ENCODE results near the gene SUMO4.

SUMO4 gene

DNA sequence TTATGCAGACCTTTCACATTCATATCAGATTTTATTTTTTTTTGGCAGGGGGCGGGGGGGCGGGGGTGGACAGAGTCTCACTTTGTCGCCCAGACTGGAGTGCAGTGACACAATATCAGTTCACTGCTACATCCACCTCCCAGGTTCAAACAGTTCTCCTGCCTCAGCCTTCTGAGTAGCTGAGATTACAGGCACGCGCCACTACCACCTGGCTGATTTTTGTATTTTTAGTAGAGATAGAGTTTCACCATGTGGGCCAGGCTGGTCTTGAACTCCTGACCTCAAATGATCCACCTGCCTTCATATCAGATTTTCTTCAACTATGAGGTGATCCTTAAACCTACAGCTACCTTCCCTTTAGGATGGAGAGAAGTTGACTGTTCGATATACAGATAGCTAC is 8.0 kb upstream of the SUMO4 start:
- DNase-seq, result no peak

DNA sequence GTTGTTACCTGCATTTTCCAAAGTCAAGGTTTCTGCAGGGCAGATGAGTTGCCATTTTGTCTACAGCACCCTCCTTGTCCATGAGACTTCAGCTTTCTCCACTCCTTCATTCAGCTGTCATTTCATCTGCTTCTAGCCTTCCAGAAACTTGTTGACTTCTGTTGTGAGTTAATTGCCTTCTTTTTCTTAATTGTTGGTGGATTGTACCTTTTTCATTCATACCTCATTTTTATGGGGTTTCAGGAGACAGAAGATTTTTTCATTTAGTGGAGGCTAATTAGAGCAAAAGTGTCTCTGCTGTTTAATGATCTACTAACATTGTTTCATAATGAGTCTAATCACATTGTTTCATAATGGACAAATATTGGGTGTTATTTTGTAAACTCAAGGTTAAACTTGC is 7.5 kb upstream of the SUMO4 start:
- DNase-seq, result no peak

DNA sequence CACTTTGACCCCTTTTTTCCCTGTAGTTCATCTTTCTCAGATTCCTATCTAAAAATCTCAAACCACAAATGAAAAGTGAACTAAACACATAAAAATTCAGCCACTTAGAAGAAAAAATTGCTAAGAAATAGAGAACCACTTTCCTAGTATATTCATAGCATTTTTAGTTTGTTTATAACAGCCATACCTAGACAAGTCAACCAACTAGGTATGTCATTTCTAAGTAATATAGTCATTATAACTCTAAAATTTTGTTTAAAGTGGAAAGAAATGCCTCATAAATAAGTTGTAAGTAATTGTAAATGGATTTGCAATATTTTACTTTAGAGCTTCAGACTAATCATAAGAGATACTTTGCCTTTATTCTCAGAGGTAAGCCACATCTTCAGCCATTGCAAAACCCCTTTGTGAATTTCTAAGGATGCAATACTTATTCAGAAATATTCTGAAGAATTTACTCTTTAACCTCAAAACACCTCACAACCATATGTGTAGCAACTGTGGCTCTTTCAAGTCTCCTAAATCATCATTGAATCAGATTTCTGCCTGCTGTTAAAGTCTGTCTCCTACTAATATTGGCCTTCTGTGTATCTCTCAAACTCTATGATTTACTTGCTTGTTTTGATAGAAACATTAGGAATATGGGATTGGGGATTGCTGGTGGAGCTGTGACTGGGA is 6.9 kb upstream of the SUMO4 start:
- DNase-seq, result no peak

DNA sequence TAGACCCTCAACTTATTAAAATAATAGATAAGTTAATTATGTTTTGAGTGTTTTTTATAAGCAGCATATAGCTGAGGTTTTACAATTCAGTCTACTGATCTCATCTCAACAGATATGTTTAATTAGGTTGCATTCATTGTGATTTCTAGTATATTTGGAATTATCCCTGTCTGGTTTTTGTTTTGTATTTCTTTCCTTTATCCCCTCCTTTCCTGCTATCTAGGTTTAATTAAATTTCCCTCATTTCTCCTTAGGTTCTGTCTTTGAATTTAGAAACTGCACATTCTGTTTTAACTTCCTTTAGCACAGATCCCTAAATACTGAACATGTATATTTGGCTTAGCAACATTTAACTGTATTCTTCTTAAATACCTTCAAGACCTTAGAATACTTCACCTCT is 4.9 kb upstream of the SUMO4 start:
- DNase-seq, result no peak

DNA sequence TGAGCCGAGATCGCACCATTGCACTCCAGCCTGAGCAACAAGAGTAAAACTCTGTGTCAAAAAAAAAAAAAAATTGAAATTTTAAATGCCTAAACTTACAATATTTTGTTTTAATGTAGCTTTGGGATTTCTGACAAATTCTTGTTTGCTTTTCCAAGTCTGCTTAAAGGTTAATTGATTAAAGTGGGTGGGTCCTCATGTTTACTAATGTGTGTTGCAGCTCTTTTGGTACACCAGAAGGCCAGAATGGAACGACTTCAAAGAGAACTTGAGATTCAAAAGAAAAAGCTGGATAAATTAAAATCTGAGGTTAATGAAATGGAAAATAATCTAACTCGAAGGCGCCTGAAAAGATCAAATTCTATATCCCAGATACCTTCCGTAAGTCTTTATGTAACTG is 2.7 kb upstream of the SUMO4 start:
- DNase-seq, result no peak

DNA sequence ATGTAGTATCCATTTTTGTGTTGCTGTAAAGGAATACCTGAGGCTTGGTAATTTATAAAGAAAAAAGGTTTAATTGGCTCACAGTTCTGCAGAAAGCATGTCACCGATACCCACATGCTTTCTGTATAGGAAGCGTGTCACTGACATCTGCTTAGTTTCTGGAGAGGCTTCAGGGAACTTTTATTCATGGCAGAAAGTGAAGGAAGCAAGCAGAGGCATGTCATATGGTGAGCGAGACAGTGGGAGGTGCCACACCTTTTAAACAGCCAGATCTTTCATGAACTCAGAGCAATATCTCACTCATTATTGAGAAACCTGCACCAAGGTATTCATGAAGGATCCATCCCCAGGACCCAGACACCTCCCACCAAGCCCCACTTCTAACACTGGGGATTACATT is 3.5 kb downstream of the SUMO4 start:
- DNase-seq, result no peak

DNA sequence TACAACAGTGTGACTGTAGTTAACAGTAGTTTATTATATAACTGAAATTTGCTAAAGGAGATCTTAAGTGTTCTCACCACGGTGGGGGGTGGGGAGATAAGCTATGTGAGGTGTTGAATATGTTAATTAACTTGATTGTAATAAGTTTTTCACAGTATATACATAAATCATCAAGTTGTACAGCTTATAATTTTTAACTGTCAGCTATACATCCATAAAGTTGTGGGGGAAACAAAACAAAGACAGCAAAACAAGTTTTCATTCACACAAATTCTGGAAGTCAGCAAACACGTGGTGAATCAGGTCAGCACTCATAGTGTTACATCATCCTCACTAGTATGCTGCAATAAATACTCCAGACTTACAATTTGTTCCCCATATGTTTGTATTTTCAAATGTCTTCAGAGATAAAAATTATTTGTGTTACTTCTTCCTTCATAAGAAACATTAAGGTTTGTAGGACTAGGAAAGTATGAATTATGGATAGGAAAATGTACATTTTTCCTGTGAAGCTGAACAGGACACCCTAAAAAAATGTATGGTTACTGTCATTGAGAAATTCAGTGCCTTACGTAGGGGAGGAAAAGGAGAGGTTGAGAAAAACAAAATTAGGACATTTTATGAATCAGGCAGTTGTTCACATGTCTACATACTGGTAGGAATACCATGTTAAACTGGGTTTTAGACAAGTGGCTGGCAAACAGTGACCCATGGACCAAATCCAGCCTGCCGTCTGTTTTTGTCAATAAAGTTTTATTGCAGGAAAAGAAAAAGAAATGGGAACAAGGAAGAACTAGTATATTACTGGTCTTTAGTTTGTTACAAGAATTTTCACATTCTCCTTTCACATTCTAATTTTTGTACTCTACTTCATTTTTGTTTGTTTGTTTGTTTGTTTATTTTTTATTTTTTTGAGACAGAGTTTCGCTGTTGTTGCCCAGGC is 6.0 kb downstream of the SUMO4 start:
- DNase-seq, result no peak

DNA sequence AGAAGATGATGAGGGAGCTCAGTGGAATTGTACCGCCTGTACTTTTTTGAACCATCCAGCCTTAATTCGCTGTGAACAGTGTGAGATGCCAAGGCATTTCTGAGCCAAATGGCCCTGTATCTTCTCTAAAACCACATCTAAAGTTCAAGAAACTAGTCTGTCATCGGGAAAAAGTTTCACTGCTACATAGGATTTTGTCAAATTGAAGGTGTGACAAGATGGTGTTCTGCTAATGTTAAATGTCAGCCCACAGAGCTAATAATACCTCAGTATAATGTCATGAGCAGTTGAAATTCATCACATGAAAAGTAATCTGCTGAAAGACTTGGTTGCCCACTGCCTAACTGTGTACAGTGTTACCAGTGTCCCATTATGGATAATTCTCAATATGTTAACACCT is 9.6 kb downstream of the SUMO4 start:
- DNase-seq, result no peak

DNA sequence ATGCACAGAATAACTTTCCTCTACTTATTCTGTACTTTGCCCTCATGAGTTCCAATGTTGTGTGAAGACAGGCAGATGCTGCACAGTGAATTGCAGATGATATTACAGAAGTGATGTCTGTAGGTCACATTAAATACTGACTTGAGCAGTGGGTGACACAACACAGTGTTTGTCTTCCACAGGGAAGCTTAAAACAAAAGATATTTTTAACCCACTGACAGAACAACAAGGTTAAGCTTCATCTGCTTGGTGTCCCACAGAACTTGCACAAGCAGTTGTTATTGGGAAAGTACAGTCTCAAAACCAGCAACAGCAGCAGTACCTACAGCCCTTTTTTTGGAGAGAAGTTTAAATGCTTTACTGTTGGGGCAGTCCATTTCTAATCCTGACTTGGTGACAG is 10.5 kb downstream of the SUMO4 start:
- DNase-seq, result no peak

DNA sequence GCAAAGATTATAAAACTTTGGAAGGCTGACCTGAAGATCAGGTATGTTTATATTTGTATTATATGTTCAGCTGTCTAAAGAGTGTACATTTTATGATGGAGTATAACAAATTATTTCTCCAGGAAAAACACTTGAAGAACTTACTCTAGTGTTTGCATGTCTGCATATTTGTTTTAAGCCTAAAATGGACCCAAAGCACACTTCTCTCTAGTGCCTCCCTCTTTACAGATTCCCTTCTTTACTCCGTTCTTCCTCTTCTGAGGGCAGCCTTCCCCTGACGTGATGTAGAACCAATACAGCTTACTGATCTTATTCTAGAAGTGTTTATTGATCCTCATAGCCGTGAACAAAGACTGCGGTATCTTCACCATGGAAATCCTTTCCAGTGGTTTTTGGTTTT is 13.9 kb downstream of the SUMO4 start:
- DNase-seq, result no peak

DNA sequence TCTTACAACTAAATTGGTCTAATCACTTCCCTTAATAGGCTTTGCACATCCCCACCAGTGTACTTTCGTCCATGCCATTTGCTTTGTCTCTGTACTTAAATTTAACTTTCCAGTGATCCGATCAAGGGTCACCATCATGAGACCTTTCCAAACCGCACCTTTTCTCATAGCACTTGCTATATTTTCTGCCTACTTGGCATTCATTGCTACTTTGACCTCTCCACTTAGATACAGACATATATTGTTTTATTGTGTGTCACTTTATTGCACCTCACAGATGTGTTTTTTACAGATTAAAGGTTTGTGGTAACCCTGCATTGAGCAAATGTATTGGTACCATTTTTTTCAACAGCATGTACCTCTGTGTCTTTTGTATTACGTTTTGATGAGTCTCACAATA is 14.8 kb downstream of the SUMO4 start:
- DNase-seq, result no peak

DNA sequence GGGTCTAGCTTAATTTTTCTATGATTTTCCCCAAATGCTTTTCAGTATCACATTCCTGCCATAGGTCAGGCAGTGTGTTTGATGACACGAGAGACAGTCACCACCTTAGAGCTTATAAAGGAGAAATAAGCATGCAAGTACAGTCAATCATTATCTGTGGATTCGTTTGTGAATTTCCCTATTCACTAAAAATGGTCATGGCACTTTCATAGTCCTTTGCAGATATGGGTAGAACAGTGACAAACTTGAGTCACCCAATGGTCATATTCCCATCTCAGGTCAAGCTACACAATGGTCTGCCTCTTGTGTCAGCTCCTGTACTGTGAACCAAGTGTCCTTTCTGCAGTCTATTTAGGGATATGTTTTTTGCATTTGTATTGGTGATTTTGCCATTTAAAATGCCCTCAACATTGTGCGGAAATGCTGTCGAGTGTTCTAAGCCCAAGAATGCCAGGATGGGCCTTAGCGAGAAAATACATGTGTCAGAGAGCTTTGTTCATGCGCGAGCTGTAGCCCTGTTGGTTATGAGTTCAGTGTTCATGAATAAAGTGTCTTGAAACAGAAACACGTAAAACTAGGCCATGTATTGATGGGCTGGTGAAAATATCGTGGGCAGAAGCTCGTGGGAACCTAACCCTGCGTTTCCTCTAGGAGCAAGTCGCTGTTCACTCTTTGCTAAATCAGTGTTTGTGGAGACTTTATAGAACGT is 19.8 kb downstream of the SUMO4 start:
- no peak for DNase-seq

DNA sequence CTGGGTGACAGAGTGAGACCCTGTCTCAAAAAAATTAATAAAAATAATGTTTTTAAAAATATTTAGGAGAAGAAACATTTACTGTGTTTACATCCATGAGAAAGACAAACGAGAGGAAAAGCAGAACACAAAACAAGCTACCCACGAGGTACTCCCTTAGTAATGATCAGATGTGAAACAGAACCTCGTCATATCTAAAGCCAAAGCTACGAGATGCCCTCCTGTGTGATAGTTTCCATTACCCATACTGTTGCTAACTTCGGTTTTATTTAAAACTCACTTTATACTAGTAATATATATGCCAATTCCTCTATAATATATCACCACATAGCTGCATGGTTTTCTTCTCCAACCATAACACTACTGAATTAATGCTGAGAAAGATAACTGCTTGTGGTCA is 21.1 kb downstream of the SUMO4 start:
- DNase-seq, result no peak

DNA sequence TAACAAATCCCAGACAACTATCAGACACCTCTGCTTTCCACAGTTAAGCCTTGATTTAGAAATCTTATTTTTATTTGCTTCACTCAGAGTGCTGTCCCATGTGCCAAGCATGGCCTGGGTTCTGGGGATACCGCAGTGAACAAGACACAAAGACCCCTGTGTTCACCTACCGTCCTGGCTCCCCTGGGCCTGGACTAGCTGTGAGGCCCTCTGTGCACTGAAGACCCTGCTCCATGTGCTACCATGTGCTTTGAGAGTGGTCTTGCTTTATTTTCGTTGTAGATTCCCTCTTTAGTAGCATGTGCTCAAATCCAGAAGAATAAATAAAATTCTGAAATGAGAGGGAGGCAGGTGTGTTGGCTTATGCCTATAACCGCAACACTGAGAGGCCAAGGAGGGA is 22.5 kb downstream of the SUMO4 start:
- DNase-seq, result no peak

DNA sequence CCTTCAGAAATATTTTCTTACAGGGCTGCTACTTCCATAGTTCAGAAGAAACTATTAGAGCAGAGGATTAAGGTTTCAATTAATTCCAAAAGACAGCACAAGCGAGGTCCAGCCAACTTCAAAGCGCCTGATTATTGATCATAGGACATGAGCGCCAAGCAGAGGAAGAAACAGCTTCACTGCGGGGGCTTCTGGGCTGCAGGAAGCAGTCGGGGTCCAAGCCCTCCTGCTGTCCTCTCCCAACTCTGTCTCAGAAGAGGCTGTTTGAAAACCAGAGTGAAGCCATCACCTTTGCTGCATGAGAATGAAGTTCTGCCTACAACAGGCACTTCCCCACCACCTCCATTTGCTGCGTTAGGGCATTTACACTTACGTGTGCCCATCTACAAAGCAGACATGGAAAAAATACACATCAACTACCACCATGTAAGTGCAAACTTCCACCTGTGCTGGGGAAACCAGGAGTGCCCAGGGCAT is 23.9 kb downstream of the SUMO4 start:
- no peak for DNase-seq

DNA sequence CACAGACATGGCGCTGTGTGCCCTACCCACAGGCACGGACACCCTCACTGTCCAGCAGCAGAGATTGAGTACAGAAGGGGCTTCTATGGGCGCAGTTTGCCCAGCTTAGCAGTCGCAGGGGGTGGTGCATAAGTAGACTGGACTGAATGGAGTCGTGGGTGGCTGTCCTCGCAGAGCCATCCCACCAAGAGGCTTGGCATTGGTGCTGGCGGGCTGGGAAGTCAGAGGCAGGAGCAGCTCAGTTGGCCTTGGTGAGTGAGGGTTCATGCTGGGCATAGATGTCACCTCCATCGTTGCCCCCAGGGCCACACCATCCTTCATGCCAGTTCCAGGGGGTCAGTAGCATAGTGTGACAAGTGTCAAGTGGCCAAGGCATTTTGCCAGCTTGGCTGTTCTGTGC is 25.2 kb downstream of the SUMO4 start:
- DNase-seq, result no peak

DNA sequence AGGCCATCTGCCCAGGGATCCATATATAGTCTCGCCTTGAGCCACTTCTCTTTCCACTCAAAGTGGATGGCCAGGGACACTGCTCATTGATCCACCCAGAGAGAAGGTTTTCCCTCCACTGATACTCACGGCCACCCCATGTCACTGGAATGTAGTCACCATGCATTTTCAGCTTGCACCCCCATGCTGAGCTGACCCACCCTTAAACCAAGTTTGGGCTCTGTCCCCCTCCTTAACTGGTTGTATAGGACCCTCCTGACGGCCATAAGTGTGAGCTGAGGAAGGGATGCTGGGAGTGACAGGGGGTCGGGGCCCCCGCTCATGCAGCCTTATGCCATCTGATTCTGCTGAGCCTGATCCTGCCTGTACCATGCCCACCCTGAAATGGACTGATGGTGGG is 25.7 kb downstream of the SUMO4 start:
- no peak for DNase-seq

DNA sequence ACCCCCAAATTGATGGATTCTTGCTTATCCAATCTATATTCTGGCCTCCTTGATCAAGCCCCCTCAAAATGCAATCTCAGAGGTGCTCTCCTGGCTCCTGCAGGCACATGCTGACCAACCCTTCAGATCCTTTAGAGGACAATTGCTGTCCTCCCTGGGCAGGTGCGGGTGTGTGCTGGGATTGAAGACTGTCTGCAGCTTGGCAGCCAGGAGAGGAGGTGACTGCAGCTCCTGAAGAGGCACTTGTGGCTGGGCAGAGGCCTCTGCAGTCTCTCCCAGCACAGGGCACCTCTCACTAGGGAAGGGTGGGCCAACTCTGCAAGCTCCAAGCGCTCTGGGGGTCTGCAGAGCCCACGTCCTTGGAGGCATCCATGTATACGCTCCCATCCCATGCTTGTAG is 28.5 kb downstream of the SUMO4 start:
- DNase-seq, result no peak

DNA sequence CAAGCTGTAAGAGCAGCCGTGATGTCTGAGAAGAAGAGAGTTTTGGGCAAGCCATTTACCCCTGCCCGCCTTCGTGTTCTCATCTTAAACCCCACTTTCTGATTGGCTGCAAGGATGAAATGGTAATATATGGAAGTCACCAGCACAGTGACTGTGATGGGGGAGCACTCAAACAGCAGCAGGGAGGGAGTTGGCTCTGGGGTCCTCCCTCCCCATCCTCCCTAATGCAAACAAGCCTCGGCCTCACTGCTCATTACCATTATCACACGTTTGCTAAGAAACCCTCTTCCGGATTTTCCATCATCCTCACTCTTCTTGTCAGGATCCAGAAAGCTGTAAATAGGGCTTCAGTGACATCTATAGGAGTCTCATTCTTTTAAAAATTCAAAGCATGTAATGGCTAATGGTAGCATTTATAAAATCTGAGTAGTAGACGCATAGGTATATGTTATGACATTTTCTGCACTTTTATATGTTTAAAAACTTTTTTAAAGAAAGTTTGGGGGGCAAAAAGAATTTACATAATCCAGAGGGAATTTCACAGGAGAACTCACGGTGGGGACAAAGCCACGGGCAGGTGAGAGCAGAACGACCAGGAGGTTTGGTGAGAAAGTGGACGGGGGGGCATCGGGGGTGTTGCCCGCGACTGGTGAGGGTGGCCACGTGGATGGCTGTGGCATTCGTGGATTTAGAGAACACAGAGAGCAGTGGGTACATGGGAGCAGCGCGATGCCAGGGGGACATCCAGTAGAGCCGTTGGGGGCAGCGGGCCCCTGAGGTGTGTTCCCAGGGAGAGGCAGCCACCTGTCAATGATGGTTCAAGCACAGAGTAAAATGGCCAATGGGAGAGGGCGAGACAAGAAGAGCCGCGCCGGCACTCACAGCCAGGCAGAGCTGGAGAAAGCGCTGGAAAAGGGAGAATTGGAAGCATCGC is 29.6 kb downstream of the SUMO4 start:
- DNase-seq, result no peak

DNA sequence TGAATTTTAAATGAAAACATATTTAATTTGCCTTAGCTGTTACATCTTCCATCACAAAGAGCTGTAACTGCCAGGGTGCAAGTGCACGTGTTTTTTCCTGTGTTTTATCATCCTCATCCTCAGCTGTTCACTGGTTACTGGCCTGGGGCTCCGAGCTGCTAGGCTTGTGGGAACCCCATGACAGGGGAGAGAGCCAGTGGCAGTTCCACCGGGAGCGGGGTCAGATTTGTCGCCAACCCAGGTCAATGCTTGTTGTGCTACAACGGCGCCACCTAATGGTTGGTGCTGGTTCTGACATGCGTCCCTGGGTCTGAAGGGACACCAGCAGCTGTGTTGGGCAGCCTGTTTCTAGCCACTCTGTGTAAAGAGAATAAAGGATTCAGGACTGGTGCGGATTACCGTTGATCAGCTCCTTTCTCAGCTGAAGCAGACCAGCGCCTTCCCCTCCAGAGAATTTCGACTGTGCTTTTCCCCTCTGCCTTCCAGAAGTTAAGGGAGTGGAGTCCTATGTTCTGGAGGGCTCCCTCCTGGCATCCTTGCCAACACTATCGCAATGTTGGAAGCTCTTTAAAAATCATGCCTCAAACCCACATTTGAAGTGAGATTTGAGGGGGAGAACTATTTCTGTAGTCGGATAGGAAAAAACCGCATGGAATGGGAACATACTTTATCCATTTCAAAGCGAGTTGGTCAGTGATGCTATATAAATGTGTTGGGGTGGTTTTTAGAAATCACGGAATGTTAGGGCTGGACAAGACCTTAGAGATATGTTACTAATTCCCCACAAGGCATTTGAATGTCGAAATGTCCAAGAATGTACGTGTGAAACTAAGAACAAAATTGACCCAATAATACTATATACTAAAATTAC is 32.1 kb downstream of the SUMO4 start:
- DNase-seq, result peak; percentile 79

DNA sequence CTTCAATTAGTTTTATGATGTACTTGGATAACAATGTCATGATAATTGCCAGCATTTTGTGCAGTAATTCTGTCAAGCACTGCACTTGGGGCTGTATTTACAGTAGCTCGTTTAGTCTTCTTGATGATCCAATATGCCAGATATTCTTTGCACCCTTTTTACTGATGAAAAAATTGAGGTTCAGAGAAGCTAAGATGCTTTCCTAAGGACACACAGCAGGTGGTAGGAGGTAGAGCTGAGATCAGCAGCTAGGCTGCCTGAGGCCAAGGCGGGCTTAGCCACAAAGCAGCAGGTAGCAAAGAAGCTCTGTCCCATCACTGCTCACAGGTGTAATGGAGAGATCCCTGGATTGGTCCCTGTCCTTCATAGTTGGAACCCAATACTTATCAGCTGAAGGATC is 33.3 kb downstream of the SUMO4 start:
- no peak for DNase-seq

DNA sequence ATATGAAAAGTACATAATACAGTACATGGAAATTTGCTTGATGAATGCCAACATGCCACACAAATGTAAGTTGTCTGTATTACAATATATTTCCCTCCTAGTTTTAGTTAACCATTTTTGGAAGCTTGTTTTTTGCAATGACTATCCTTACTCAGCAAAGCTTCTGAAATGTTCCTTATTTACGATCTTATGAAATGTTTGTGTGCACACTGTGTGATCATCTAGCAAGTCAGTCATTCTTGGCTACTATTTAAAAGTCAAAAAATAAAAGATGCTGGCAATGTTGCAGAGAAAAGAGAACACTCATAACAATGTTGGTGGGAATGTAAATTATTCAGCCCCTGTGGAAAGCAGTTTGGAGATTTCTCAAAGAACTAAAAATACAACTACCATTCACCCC is 33.8 kb downstream of the SUMO4 start:
- no peak for DNase-seq

Measured in RPMI8226 (cell line).